ENCODE measurements around the gene MYH7. TPM values are rescaled to one million over a fixed set of nuclear protein-coding genes. Genes with fewer than 3 reads are reported as not detected.
"Not testable (repeated sequence)": the region's sequence is repeated elsewhere in the genome, so short reads cannot be mapped to it uniquely, and the experiment has no call there.

MYH7 gene
- total and polyA plus RNA-seq, 8 donors = 0.23 to 4.9 (median 2.4) TPM; not detected in 4

DNA sequence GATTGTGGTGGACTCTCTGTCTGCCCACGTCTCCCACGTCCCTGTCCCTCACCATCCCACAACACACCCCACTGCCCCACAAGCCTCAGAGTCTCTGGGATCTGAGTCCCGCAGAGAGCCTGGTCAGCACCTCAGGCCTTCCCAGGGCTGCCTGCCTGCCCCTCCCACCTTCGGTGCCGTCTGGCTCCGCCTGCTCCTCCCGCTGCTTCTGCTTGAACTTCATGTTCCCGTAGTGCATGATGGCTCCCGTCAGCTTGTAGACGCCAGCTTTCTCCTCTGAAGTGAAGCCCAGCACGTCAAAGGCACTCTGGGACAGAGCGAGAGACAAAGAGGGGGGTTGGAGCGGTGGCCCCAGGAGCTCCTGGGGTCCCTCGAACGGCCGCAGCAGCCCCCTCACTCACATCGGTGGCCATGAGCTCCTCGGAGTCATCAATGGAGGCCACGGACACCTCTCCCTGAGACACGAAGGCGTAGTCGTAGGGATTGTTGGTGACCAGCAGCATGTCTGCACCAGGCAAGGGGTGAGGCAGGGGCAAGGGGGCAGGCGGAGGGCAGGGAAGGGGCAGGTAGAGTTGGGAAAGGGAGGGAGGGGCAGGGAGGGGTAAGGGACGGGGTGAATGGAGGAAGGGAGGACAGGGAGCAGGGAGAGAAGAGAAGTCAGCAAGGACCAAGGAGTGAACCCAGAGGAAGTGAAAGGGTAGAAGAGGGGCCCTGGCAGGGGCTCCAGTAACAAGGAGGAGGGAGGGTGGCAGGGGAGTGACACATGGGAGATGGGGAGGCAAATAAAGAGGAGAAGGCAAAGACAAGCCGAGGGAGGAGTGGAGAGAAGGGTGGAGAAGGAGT lies 32.9 kb downstream of the MYH7 start:
- Histone ChIP-seq H3K9me3 (no peaks in the 10 kb centered on the region), H3K4me3 (no peak overlapping the region), H3K4me1 (no peaks in the 10 kb centered on the region), H3K36me3 (no peaks in the 10 kb centered on the region), H3K27ac (no peak overlapping the region), H3K27me3 (peaks cover 0 to 54% (median 14%) of the 10 kb centered on the region in 3 donors)
- WGBS, 5 donors = 44 to 67% (median 56%) methylated on average over 22 to 25 of the region's 25 CpGs
- no peak for TF ChIP-seq EP300 (IDR thresholded peaks at IDR 0.05)
- TF ChIP-seq, protein P1, sequence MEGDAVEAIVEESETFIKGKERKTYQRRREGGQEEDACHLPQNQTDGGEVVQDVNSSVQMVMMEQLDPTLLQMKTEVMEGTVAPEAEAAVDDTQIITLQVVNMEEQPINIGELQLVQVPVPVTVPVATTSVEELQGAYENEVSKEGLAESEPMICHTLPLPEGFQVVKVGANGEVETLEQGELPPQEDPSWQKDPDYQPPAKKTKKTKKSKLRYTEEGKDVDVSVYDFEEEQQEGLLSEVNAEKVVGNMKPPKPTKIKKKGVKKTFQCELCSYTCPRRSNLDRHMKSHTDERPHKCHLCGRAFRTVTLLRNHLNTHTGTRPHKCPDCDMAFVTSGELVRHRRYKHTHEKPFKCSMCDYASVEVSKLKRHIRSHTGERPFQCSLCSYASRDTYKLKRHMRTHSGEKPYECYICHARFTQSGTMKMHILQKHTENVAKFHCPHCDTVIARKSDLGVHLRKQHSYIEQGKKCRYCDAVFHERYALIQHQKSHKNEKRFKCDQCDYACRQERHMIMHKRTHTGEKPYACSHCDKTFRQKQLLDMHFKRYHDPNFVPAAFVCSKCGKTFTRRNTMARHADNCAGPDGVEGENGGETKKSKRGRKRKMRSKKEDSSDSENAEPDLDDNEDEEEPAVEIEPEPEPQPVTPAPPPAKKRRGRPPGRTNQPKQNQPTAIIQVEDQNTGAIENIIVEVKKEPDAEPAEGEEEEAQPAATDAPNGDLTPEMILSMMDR (IDR thresholded peaks at IDR 0.05) = no peak
- no peak for TF ChIP-seq POLR2A (IDR thresholded peaks at IDR 0.05)
- no peak for TF ChIP-seq POLR2AphosphoS5 (IDR thresholded peaks at IDR 0.05)
- peak in 1 of 2 donors; percentile 12 for DNase-seq
- intact Hi-C loops (cut with DNase I; ENCODE audit: low total_unique reads) = no loop called here

DNA sequence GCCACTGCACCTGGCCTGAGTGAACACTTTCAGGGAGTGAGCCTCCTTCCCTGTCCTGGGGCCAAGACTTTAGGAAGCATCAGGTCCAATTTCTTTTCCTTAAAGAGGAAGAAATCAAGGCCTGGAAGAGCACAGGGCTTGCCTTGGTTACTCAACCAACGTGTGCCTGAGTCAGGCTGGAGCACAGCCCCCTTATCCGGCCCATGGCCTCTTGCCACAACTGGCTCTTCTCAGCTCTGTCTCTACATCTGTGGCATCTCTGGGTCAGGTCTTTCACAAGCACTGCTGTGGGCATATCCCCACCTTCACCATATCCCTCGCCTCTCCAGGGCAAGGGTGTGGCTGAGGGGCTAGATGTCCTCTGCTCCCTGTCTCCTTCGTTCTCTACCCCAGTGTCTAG lies 34.2 kb downstream of the MYH7 start:
- Histone ChIP-seq H3K27me3 (peaks cover 0 to 47% (median 14%) of the 10 kb centered on the region in 3 donors), H3K9me3 (no peaks in the 10 kb centered on the region), H3K27ac (no peak overlapping the region), H3K4me3 (no peak overlapping the region), H3K36me3 (no peaks in the 10 kb centered on the region), H3K4me1 (no peaks in the 10 kb centered on the region)
- WGBS, 5 donors = 73 to 84% (median 79%) methylated on average over 4 of the region's 4 CpGs
- no peak for TF ChIP-seq POLR2AphosphoS5 (IDR thresholded peaks at IDR 0.05)
- TF ChIP-seq, protein P1 (IDR thresholded peaks at IDR 0.05) = no peak
- TF ChIP-seq EP300 (IDR thresholded peaks at IDR 0.05) = no peak
- TF ChIP-seq POLR2A (IDR thresholded peaks at IDR 0.05) = no peak
- no peak for DNase-seq
- intact Hi-C loops (cut with DNase I; ENCODE audit: low total_unique reads) = no loop called here

DNA sequence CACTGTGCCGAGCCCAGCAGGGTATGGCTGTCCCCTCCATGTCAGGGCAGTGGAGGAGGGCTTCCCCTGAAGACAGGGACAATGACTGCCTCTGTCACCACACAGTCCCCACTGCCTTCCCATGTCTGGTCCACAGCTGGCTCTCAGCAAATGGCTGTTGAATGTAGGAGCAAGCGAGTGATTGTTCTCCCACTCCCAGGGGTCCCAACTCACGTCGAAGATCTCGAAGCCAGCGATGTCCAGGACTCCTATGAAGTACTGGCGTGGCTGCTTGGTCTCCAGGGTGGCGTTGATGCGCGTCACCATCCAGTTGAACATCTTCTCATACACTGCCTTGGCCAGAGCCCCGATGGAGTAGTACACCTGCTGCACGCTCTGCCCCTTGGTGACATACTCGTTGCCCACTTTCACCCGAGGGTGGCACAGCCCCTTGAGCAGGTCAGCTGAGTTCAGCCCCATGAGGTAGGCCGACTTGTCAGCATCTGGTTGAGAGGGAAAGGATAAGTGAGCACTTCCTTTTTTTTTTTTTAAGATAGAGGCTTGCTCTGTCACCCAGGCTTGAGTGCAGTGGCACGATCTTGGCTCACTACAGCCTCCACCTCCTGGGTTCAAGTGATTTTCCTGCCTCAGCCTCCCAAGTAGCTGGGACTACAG lies 34.8 kb downstream of the MYH7 start:
- intact Hi-C loops (cut with DNase I; ENCODE audit: low total_unique reads); H3K4me1 ChIP-seq; H3K36me3 ChIP-seq; DNase-seq; H3K4me3 ChIP-seq; H3K9me3 ChIP-seq; H3K27ac ChIP-seq: not testable (repeated sequence)
- 80 to 92% (median 84%) methylated on average over 15 to 16 of the region's 16 CpGs for WGBS, 5 donors
- H3K27me3 ChIP-seq = peaks cover 0 to 41% (median 14%) of the 10 kb centered on the region in 3 donors

DNA sequence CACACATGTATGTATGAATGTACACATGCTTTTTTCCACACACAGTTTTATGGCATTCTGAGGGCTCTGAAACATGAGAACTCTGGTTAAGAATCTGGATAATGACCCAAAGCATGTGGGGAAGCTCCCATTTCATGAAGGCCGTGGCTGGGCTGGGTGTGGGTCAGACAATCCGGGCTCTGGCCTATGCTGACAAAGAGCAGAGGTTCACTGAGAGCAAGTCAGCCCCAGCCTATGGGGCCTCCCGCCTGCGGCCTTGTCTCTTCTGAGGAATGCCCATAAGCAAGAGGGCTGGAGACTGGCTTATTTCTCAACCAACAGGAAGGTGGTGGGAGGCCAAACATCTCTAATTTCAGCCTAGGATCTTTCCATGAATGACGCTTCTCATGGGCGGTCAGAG lies 35.9 kb downstream of the MYH7 start:
- H3K27ac ChIP-seq = no peak overlapping the region
- H3K4me3 ChIP-seq = no peak overlapping the region
- H3K9me3 ChIP-seq = no peaks in the 10 kb centered on the region
- no peak for DNase-seq
- no peaks in the 10 kb centered on the region for H3K36me3 ChIP-seq
- H3K4me1 ChIP-seq = no peaks in the 10 kb centered on the region
- H3K27me3 ChIP-seq = peaks cover 0 to 32% (median 7%) of the 10 kb centered on the region in 3 donors
- no peak for TF ChIP-seq EP300 (IDR thresholded peaks at IDR 0.05)
- TF ChIP-seq POLR2A (IDR thresholded peaks at IDR 0.05) = no peak
- TF ChIP-seq POLR2AphosphoS5 (IDR thresholded peaks at IDR 0.05) = no peak
- TF ChIP-seq, protein P1 (IDR thresholded peaks at IDR 0.05) = no peak
- intact Hi-C loops (cut with DNase I; ENCODE audit: low total_unique reads) = no loop called here
- 83 to 89% (median 88%) methylated on average over 6 of the region's 6 CpGs for WGBS, 5 donors
